ENCODE measurements around the gene HTRA1.

Gene HTRA1

GRCh38 chr10:122515588-122516231 is 54.4 kb downstream of the HTRA1 start:
- no peak for DNase-seq (ENCODE audit: low read depth, low spot score)

- no peak for DNase-seq (ENCODE audit: low read depth, low spot score)
These were observed 55.4 kb downstream of the HTRA1 start for GRCh38 chr10:122516734-122517133.

GRCh38 chr10:122519144-122519543 is 57.8 kb downstream of the HTRA1 start:
- DNase-seq (ENCODE audit: low read depth, low spot score) = no peak

- no peak for DNase-seq (ENCODE audit: low read depth, low spot score)
These were observed 58.5 kb downstream of the HTRA1 start for GRCh38 chr10:122519873-122520272.

- DNase-seq (ENCODE audit: low read depth, low spot score) = no peak
These were observed 59.7 kb downstream of the HTRA1 start for GRCh38 chr10:122521011-122521410.

GRCh38 chr10:122524811-122525210 is 63.5 kb downstream of the HTRA1 start:
- DNase-seq (ENCODE audit: low read depth, low spot score) = no peak

GRCh38 chr10:122525788-122526187 is 64.4 kb downstream of the HTRA1 start:
- no peak for DNase-seq (ENCODE audit: low read depth, low spot score)

GRCh38 chr10:122526892-122527291 is 65.5 kb downstream of the HTRA1 start:
- DNase-seq (ENCODE audit: low read depth, low spot score) = no peak

- no peak for DNase-seq (ENCODE audit: low read depth, low spot score)
These were observed 68.8 kb downstream of the HTRA1 start for GRCh38 chr10:122530177-122530576.

- no peak for DNase-seq (ENCODE audit: low read depth, low spot score)
These were observed 69.9 kb downstream of the HTRA1 start for GRCh38 chr10:122531261-122531660.

- DNase-seq (ENCODE audit: low read depth, low spot score) = no peak
These were observed 70.6 kb downstream of the HTRA1 start for GRCh38 chr10:122531939-122532338.

- no peak for DNase-seq (ENCODE audit: low read depth, low spot score)
These were observed 71.4 kb downstream of the HTRA1 start for GRCh38 chr10:122532601-122533296.

- DNase-seq (ENCODE audit: low read depth, low spot score) = no peak
These were observed 76.2 kb downstream of the HTRA1 start for GRCh38 chr10:122537545-122537944.

- no peak for DNase-seq (ENCODE audit: low read depth, low spot score)
These were observed 80.2 kb downstream of the HTRA1 start for GRCh38 chr10:122541541-122542002.

- DNase-seq (ENCODE audit: low read depth, low spot score) = no peak
These were observed 82.5 kb downstream of the HTRA1 start for GRCh38 chr10:122543676-122544445.

GRCh38 chr10:122544493-122544892 is 83.1 kb downstream of the HTRA1 start:
- no peak for DNase-seq (ENCODE audit: low read depth, low spot score)

- DNase-seq (ENCODE audit: low read depth, low spot score) = no peak
These were observed 84.9 kb downstream of the HTRA1 start for GRCh38 chr10:122546242-122546641.

GRCh38 chr10:122548407-122549085 is 87.2 kb downstream of the HTRA1 start:
- DNase-seq (ENCODE audit: low read depth, low spot score) = no peak

GRCh38 chr10:122549636-122550035 is 88.3 kb downstream of the HTRA1 start:
- DNase-seq (ENCODE audit: low read depth, low spot score) = no peak

- no peak for DNase-seq (ENCODE audit: low read depth, low spot score)
These were observed 89.1 kb downstream of the HTRA1 start for GRCh38 chr10:122550427-122550826.

- no peak for DNase-seq (ENCODE audit: low read depth, low spot score)
These were observed 89.6 kb downstream of the HTRA1 start for GRCh38 chr10:122550983-122551382.

GRCh38 chr10:122551450-122551849 is 90.1 kb downstream of the HTRA1 start:
- no peak for DNase-seq (ENCODE audit: low read depth, low spot score)
